Kidney tubule cell (primary cell): ENCODE results near the gene AGPAT2.

Source experiments
- DNase-seq: peaks from one replicate; pipeline ENCODE4 v3.0.0-alpha.2; 2018; ENCODE audit warnings: low spot score

The AGPAT2 gene

DNA sequence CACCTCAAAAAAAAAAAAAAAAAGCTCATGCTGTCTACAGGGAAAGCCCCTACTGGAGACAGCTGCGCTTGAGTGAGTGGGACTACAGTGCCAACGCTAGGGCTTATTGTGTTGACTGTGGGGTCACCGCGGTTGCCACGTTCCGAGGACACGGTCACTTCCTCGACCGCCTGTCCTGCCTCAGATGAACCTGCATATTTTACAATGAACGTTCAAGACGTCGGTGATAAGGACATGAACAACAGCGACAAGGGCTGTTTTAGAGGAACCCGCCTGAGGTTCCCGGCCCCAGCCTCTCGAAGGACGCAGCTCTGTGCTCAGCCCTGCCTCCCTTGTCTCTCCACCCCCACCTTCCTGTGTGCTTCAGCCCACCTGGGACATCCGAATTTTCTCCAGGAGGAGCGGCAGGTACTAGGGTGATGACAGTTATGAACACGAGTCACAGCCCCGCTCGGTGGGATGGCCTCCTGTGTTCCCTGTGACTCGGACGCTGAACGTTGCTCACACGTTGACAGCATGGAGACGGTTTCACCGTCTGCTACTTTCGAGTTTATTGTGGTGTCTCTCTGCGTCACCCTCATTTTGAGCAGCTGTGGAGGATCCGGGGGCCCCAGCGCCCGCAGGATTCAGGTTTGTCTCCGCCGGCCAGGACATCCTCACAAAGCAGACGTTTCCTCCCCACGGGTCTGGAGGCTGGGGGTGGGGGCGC lies 13.9 kb upstream of the AGPAT2 start:
- DNase-seq = peak; percentile 50

DNA sequence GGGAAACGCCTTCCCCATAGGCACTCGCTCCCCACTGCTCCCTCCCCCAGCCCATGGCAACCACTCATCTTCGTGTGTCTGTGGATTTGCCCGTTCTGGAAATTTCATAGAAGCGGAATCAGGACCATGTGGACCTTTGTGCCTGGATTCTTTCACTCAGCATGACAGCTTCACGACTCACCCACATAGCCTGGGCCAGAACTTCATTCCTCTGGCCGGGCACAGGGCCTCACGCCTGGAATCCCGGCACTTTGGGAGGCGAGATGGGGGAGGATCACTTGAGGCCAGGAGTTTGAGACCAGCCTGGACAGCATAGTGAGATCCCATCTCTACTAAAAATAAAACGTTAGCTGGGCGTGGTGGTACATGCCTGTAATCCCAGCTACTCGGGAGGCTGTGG lies 13.0 kb upstream of the AGPAT2 start:
- peak; percentile 23 for DNase-seq

DNA sequence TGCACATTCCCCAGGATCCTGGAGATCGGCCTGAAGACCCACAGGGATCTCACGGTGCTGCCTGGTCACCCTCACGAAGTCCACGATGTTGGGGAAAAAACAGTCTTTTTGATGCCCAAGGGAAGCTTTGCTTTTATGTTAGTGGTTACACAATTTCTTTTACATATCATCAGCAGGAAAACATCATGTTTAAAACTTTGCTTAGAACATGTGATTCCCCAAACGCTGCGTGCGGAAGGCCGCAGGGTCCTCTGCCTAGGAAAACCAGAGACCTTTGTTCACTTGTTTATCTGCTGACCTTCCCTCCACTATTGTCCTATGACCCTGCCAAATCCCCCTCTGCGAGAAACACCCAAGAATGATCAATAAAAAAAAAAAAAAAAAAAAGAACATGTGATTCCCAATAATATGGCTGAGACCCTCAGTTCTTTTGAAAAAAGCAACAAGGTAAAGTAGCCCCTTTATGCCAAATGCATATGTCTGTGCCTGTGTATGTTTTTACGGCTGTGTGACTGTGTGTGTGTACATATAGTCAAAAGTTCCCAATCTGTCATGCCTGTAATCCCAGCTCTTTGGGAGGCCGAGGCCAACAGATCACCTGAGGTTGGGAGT lies 11.5 kb upstream of the AGPAT2 start:
- no peak for DNase-seq

DNA sequence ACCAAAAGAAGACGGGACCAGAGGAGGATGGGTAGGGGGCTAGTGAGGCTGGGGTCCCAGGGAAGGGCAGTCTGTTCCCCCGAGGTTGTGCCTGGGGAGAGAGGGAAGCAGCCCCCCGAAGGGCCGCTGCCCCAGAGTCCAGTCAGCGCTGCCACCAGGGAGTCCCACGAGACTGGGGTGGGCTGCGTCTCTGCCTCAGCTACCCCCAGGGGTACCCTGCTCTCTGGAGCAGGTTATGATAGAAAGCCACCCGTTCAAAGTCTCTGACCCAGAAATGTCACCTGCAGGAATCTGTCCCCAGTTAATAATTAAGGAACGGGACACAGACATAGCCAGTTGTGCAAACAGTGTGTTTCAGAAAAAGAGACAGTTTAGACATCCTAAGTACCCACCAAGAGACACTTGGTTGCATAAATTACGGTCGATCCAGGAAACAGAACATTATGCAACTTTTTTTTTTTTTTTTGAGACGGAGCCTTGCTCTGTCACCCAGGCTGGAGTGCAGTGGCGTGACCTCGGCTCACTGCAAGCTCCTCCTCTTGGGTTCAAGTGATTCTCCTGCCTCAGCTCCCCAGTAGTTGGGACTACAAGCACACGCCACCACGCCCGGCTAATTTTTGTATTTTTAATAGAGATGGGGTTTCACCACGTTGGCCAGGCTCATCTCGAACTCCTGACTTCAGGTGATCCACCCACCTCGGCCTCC lies 10.7 kb upstream of the AGPAT2 start:
- peak; percentile 69 for DNase-seq

DNA sequence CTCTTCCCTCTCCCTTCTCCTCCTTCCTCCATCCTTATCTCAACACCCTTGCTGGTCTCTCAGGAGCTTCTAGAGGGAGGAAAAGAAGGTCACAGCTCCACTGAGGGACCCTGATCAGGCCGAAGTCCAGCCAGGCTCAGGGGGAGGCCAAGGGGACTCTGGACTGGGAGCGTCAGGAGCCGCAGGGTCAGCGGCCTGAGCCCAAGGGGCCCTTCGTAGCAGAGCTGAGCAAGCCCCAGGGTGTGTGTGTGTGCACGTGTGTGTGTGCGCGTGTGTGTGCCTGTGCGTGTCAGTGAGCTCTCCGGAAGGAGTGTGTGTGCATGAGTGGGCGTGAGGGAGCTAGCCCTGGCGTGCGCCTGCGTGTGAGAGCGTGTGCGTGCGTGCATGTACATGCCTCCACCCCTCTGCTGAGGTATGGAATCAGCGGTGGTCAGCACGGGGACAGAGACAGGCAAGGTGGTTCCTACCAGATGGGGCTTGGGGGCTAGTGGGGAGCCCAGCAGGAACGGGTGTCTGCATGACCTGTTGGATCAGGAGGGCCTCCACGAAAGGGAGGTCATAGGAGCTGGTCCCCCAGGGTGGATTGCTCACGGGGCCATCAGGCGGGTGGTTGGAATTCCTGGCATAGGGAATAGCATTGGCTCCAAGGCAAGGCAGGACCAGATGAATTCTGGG lies 10.0 kb upstream of the AGPAT2 start:
- DNase-seq = peak; percentile 54

DNA sequence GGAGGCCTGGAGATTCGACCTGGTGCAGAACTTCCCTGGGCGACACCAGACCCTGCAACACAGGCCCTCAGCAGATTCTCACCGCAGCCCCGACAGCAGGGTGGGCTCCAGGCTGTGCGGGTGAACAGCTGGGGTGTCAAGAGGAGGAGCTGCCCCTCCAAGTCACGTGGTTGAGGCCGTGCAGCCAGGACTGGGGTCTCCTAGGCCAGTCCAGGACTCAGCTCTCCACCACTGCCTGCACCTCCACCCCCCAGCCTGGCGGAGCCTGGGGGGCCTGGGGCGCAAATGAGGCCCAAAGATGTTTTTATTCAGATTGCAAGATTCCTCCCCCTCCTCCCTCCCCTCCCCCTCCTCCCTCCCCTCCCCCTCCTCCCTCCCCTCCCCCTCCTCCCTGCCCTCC lies 9.2 kb upstream of the AGPAT2 start:
- no peak for DNase-seq

DNA sequence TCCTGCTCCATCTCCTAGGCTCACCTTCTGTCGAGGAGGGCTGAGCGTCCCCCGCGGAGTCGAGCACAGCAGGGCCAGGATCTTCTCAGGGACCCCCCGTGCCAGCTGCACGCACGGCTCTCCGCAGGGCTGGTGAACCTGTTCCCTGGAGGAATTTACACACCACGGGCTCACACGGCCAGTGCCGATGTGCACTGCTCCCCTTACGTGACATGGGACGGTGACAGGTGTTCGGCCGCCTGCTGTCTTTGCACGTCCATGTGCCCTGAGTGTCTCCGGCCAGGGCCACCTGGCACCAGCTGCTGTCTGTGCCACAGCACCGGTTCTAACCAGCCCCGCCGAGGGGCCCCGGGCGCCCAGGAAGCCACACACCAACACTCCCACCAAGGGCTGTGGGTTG lies 8.7 kb upstream of the AGPAT2 start:
- DNase-seq = no peak

DNA sequence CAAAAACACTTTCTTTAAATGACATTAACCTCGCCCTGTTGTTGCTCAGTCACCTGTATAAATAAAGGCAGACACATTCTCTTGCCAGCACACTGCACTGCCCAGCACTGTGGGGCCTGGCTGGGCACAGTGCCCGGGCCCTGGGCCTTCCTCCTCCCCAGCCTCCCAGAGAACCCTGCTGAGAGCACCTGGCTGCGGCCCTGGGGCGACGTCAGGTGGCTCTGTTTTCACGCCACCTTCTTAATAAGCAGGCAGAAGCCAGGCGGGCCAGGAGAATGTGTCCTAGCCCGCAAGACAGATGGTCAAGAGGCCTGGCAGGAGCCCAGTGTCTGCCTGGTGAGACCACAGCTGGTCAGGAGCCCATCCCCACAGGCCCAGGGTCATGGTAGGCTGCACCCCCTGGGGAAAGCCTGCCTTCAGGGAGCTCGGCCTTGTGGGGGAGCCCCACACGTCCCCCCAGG lies 8.2 kb upstream of the AGPAT2 start:
- peak; percentile 79 for DNase-seq

DNA sequence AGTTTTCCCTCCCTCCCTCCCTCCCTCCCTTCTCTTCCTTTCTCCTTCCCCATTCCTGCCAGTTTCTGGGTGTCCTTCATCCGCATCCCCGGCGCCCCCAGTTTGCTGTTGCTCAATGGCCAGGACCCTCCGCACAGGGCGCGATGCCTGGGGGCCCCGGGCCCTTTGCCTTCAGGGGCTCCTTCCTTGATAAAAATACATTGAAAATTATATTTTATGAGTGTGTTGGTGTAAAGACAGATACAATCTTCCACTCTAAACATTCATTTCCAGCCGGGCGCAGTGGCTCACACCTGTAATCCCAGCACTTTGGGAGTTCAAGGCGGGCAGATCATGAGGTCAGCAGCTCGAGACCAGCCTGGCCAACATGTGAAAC lies 7.6 kb upstream of the AGPAT2 start:
- no peak for DNase-seq

DNA sequence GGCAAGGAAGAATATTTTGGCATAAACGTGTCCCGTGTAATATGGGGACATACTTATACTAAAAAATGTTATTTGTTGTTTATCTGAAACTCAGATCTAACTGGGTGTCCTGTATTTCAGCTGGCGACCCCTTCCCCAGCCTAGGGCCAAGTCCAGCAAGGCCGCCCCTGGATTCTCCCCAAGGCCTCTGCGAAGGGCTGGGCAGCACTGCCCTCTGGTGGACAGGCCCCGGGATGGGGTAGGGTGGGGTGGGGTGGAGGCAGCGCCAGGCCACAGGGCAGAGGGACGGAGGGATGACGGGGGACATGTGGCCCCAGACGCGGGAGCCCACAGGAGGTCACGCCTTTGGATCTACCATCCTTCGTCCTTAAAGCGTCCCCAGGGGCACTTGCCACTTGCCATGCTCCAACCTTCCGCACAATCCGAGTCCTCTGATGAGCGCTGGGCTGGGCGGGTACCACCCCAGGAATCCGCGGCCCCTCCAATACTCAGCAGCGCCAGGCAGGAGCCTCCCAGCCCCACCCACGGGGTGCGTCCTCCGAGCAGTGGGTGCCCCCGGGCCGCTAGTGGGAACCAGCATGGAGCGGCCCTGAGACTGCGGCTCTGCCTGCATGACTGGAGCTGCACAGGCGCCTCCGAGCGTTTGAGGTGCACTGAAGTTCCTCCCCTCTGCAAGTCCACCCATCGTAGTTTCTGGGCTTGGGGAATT lies 7.1 kb upstream of the AGPAT2 start:
- DNase-seq = peak; percentile 48

DNA sequence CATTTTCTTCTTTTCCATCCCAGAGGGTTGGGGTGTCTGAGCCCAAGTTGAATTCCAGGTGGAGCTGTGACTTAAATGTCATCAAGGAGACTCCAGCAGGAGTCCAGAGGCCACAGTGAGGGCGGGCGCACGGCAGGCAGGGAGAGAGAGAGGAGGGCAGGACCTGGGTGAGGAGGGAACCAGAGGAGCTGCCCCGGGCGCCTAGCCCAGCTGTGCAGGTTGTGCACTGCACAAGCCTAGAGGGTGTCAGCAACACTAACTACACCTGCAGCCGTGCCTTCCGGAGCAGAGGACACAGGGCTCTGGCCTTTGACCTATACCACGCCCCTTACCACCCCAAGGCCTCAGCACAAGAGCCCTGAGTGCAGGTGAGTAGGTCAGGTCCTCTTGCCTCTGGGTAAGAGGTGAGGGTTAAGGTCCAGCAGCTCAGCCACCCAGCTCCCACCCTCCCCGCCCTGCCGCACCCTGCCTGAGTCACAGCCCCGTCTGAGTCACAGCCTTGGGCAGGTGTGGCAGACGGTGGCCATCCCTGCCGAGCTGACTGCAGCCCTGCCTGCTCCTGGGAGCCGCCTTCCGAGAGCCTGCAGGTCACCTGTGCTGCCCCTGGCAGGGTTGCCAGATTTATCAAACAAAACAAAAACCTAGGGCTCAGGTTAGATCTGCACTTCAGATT lies 6.4 kb upstream of the AGPAT2 start:
- DNase-seq = peak; percentile 88

DNA sequence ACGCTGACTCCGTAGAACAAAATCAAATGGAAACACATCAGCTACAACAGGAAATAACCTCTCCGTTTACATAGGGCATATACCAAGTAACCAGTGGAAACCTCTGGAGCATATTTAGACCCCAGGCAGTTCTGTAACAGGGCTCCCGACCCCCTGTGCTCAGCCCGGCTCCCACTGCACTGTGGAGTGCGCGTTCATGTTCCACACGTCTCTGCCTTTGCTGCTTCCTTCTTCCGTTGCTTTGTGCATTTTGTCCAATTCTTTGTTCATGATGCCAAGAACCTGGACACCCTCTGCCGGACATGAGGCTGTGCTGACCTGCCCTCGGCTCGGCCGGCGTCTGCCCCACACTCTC lies 5.9 kb upstream of the AGPAT2 start:
- DNase-seq = no peak

DNA sequence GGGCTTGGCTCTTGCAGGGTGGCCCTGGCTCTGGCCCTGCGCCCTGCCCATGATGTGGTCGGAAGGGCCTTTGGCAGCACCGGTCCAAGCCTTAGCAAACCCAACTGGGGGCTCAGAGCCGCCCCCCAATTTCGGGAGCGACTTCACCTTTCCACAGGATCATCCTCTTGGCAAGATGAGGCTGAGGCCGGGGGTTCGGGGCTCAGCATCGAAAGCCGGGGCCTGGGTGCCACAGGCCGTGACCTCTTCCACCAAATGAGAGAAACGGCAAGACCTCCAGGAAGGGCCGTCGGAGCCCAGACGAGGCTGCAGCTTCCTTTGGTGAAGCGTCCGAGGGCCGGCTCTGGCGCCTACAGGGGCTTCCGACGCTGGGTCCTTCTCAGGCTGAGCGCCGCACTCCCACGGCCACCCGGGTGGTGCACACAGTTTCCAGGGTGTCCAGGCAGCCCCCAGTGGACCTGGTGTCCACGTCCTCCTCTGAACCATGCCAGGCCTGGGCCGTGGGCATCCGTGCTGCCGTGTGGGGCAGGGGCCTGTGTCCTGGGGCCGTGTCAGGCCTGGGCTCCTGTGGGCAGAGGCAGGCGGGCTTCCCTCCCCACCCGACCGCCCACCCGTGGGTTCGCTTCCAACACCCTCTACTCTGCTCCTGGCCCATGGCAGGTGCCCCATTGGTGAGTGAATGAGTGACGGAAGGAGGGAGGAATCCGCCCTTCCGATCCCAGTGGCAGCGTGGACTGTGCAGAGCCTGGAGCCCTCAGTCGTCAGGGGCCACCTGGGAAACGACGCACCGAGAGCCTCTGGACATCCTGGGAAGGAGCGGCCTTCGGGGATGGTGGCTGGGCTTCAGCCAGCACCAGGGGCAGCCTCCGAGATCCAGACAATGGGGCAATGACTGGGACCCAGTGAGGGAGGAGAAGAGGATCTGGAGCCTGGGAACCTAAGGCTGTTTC lies 5.2 kb upstream of the AGPAT2 start:
- DNase-seq = no peak

DNA sequence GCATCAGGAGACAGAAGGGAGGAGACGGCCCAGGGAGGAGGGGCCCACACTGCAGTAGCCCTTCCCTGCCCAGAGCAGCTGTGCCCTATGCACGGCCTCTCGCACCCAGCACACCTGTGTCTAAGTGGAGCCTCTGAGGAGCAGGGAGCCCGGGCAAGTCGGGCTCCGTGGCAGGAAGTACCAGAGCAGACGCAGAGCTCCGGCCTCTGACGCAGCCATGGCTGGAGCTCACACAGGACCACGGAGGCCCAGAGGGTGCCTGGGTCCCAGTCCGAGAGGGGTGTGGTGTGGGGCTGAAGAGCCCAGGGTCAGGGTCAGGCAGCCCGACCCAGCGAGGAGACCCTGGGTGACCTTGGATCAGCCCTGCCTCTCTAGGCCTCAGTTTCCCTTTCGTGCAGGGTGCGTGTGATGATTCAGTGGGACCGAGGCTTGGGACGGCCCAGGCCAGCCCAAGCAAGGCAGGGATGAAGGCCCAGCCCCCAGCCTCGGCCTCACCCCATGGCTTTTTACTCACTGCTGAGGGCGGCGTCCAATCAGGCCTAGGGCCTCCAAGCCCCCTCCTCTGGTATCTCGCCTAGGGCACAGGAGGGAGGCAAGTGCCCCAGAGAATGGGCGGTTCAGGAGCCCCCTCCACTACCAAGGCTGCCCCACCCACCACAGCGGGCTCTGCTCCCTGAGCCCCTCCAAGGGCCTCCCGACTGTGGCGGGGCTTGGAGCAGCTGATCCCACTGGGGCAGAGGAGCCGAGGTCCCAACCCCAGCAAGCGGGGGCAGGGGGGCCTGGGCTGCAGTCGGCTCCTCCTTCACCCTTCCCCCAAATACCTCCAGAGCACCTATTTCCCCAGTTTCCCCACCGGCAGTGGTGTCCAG lies 4.3 kb upstream of the AGPAT2 start:
- no peak for DNase-seq

DNA sequence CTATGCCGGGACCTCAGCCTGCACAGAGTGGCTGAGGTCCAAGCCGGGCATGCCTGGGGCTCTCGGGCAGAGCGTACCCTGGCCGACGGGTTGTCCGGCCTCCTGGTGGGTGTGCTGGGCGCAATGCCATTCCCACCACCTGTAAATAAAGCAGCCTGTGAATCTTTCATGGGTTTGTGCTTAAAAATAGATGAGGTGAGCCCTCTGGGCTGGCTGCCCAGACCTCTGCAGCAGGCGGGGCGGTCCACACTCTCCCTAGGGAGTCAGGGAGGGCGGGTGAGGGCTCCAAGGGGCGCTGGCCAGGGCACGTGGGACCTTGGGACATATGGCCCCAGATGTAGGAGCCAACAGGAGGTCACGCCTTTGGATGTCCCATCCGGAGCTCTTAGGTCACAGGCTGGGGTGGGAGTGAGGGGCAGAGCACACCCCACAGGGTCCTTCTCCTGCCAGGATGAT lies 3.6 kb upstream of the AGPAT2 start:
- DNase-seq = no peak

DNA sequence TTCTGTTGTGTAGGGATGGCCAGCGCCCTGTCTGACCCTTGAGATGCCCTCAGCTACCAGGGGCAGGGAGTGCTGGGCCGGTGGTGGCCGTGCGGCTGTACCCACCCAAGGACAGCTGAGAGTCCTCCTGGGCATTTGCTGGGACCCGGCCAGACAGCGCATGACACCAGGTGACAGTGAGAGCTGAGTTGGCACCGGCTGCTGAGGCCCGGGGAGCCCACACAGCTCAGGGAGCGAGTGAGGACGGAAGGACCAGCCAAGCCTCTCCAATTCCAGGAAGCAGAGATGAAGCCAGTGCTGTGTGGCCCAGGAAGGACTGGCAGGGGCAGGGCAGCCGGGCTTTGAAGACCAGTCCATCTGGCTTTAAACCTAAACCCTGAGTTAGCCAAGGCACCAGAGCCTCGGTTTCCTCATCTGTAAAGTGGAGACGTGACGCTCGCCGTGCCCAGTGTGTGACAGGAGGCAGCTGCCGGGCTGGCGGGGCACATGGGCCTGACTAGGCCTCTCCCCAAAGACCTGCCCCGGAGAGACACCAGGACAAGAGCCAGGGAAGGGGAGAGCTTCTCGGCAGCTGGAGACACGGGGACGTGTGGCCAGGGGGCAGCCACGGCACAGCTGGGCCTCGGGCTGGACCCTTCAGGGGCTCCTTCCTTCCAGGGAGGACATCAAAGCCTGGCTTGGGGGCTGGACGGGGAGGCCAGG lies 3.0 kb upstream of the AGPAT2 start:
- no peak for DNase-seq

DNA sequence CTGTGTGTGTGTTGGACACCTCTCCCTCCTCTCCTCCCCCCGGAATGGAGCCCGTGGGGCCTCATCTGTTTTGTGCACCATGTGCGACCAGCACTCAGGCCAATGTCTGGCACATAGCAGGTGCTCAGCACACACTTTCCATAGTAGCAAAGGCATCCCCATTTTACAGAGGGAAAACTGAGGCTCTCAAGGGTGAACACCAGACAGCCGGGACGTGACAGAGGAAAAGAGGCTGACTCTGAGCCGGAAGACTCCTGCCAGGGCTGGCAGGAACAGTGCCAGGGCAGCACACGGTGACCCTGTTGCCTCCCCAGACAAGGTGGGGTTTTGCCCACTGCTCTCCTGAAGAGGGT lies 1.8 kb upstream of the AGPAT2 start:
- DNase-seq = no peak

DNA sequence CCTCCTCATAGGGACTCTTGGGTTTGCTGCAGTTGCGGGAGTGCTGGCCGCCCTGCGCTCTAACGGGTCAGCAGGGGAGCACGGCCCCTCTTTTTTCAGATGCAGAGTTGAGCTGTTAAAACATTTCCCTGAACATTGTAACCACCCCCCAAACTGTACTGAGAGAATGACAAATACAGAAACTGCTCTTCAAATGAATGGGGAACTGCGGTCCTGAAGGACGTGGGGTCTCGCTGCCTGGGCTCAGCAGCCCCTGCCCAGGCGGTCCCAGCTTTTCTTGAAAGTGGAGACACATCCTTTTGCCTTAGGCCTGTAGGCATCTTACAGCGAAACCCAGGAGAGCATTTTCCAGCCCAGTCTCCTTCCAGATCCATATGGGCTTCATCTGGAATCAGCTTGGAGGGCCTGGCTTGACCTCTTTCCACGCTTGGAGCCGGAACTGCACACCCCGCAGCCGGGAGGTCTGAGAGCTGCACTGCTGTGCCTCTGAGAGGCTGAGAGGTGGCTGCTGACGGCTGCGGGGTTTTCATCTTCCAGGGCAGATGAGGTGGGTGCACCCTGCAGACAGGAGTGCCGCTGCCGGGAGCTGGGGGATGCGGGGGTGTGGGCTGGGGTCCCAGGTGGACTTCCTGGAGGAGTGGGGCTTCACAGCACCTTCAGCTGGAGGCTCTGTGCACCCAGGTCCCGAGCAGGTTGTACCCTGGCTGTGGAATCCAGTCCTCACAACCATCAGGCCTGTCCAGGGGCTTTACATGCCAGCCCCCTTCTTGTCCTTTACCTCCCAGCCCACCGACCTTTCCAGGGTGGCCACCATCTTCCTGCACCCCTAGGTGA lies 1.2 kb upstream of the AGPAT2 start:
- DNase-seq = no peak
